ENCODE measurements around the gene GNLY. TPM values are rescaled to one million over a fixed set of nuclear protein-coding genes. Genes with fewer than 3 reads are reported as not detected.
A peak's percentile ranks its signal among the peaks of the same experiment; 100 is the strongest.
"Not testable (repeated sequence)": the region's sequence is repeated elsewhere in the genome, so short reads cannot be mapped to it uniquely, and the experiment has no call there.

The GNLY gene
- polyA plus RNA-seq, 4 donors: 0.18 to 0.74 (median 0.61) TPM

GRCh38 chr2:85663594-85664565 is 30.3 kb upstream of the GNLY start:
- DNase-seq (ENCODE audit: low read depth in 4 of 4, low spot score in 2 of 4): no peak

GRCh38 chr2:85665264-85665937 is 28.8 kb upstream of the GNLY start:
- no peak for DNase-seq (ENCODE audit: low read depth in 4 of 4, low spot score in 2 of 4)

- DNase-seq (ENCODE audit: low read depth in 4 of 4, low spot score in 2 of 4): no peak
These were observed 28.1 kb upstream of the GNLY start for GRCh38 chr2:85666016-85666415.

GRCh38 chr2:85666435-85667316 is 27.5 kb upstream of the GNLY start:
- DNase-seq (ENCODE audit: low read depth in 4 of 4, low spot score in 2 of 4): no peak

GRCh38 chr2:85667561-85668008 is 26.6 kb upstream of the GNLY start:
- DNase-seq (ENCODE audit: low read depth in 4 of 4, low spot score in 2 of 4): no peak

GRCh38 chr2:85668009-85668856 is 25.9 kb upstream of the GNLY start, which contains the start of gene SFTPB:
SFTPB (minus strand) TSS chr2:85668199; CDS start chr2:85668183, 16 bp downstream.
- DNase-seq (ENCODE audit: low read depth in 4 of 4, low spot score in 2 of 4): no peak

- DNase-seq (ENCODE audit: low read depth in 4 of 4, low spot score in 2 of 4): no peak
These were observed 25.4 kb upstream of the GNLY start for GRCh38 chr2:85668857-85669142.

GRCh38 chr2:85669549-85669948 is 24.6 kb upstream of the GNLY start:
- no peak for DNase-seq (ENCODE audit: low read depth in 4 of 4, low spot score in 2 of 4)

GRCh38 chr2:85670416-85670815 is 23.7 kb upstream of the GNLY start:
- not testable (repeated sequence) for DNase-seq (ENCODE audit: low read depth in 4 of 4, low spot score in 2 of 4)

GRCh38 chr2:85672456-85672855 is 21.7 kb upstream of the GNLY start:
- DNase-seq (ENCODE audit: low read depth in 4 of 4, low spot score in 2 of 4): no peak

GRCh38 chr2:85673716-85674375 is 20.3 kb upstream of the GNLY start:
- no peak for DNase-seq (ENCODE audit: low read depth in 4 of 4, low spot score in 2 of 4)

GRCh38 chr2:85674417-85674816 is 19.7 kb upstream of the GNLY start:
- DNase-seq (ENCODE audit: low read depth in 4 of 4, low spot score in 2 of 4): no peak

- no peak for DNase-seq (ENCODE audit: low read depth in 4 of 4, low spot score in 2 of 4)
These were observed 18.7 kb upstream of the GNLY start for GRCh38 chr2:85675427-85675826.

- no peak for DNase-seq (ENCODE audit: low read depth in 4 of 4, low spot score in 2 of 4)
These were observed 18.2 kb upstream of the GNLY start for GRCh38 chr2:85675866-85676548.

- no peak for DNase-seq (ENCODE audit: low read depth in 4 of 4, low spot score in 2 of 4)
These were observed 15.8 kb upstream of the GNLY start for GRCh38 chr2:85678377-85678776.

- DNase-seq (ENCODE audit: low read depth in 4 of 4, low spot score in 2 of 4): peak; percentile 9 to 53 (median 36)
These were observed 15.1 kb upstream of the GNLY start for GRCh38 chr2:85678794-85679672.

- DNase-seq (ENCODE audit: low read depth in 4 of 4, low spot score in 2 of 4): no peak
These were observed 13.3 kb upstream of the GNLY start for GRCh38 chr2:85680707-85681371.
